HEK293 (cell line): ENCODE measurements around the gene KLHL5.

Experiments used
- CTCF ChIA-PET: fragments of 350-600 bp; formaldehyde crosslinking; extraction: SDS; loops from one replicate; lab custom pipeline; 2021; ENCODE audit warnings: antibody characterized with exemption; lab: Yijun Ruan, JAX
- POLR2A ChIA-PET: fragments of 300-600 bp; formaldehyde crosslinking; extraction: SDS; loops from one replicate; lab custom pipeline; 2020; ENCODE audit warnings: antibody characterized with exemption, inconsistent platforms; lab: Yijun Ruan, JAX
- H3K27ac ChIP-seq: fragments of 200-500 bp; sonication (Bioruptor generic); 2 replicates; pipeline ENCODE4 v1.5.1; 2014; ENCODE audit warnings: low read depth, low read length, control low read depth, inconsistent platforms; ENCODE audit errors: extremely low read depth
- H3K36me3 ChIP-seq, 2 experiments: fragments of 200-500 bp in 1 of 2; sonication (Bioruptor generic) in 1 of 2; 1 replicate in 1 of 2; 2 replicates in 1 of 2; pipeline ENCODE4 v1.5.1; 2014 to 2017; ENCODE audit warnings: inconsistent platforms in 2 of 2, low read length in 2 of 2; ENCODE audit not compliant: control insufficient read depth in 2 of 2, insufficient read depth in 1 of 2
- H3K4me1 ChIP-seq: fragments of 200-500 bp; sonication (Bioruptor generic); 2 replicates; pipeline ENCODE4 v1.5.1; 2014; ENCODE audit warnings: mild to moderate bottlenecking, low read length, inconsistent platforms; ENCODE audit not compliant: control insufficient read depth, insufficient read depth
- H3K4me3 ChIP-seq: 2 replicates; pipeline ENCODE4 v1.5.1; 2011; ENCODE audit warnings: low read depth, mild to moderate bottlenecking, control low read depth, low read length, moderate library complexity
- H3K9me3 ChIP-seq: fragments of 200-500 bp; sonication (Bioruptor generic); 2 replicates; pipeline ENCODE4 v1.5.1; 2014; ENCODE audit warnings: low read depth, low read length, inconsistent platforms; ENCODE audit not compliant: control insufficient read depth, insufficient read depth
- GFI1B ChIP-seq: fragments of 450-650 bp; formaldehyde crosslinking; IDR thresholded peaks from 2 replicates; pipeline ENCODE4 v1.5.1; 2016; ENCODE audit warnings: missing biosample characterization, missing genetic modification characterization
- GLI4 ChIP-seq: fragments of 450-650 bp; formaldehyde crosslinking; IDR thresholded peaks from 2 replicates; pipeline ENCODE4 v1.5.1; 2016; ENCODE audit warnings: missing biosample characterization, missing genetic modification characterization
- KLF9 ChIP-seq: fragments of 450-650 bp; formaldehyde crosslinking; IDR thresholded peaks from 2 replicates; pipeline ENCODE4 v1.5.1; 2016; ENCODE audit warnings: missing biosample characterization, missing genetic modification characterization, low read depth
- PRDM1 ChIP-seq: fragments of 450-650 bp; formaldehyde crosslinking; IDR thresholded peaks from 2 replicates; pipeline ENCODE4; 2016; ENCODE audit warnings: missing biosample characterization, missing genetic modification characterization
- SETDB1 ChIP-seq: IDR thresholded peaks from one replicate; pipeline ENCODE4 v1.6.1; 2017; ENCODE audit warnings: mild to moderate bottlenecking, low read length, moderate library complexity, mixed read lengths; ENCODE audit not compliant: insufficient read length
- TSHZ1 ChIP-seq: fragments of 450-650 bp; formaldehyde crosslinking; IDR thresholded peaks from 2 replicates; pipeline ENCODE4 v1.5.1; 2016; ENCODE audit warnings: missing biosample characterization, missing genetic modification characterization, borderline replicate concordance
- ZBTB10 ChIP-seq: fragments of 450-650 bp; formaldehyde crosslinking; IDR thresholded peaks from 2 replicates; pipeline ENCODE4 v1.5.1; 2016; ENCODE audit warnings: missing biosample characterization, missing genetic modification characterization
- ZBTB17 ChIP-seq: fragments of 450-650 bp; formaldehyde crosslinking; IDR thresholded peaks from 2 replicates; pipeline ENCODE4 v1.5.1; 2016; ENCODE audit warnings: missing biosample characterization, missing genetic modification characterization
- ZBTB6 ChIP-seq: fragments of 450-650 bp; formaldehyde crosslinking; IDR thresholded peaks from 2 replicates; pipeline ENCODE4 v1.5.1; 2017; ENCODE audit warnings: missing biosample characterization, missing genetic modification characterization
- ZNF174 ChIP-seq: fragments of 450-650 bp; formaldehyde crosslinking; IDR thresholded peaks from 2 replicates; pipeline ENCODE4 v1.5.0; 2017; ENCODE audit warnings: missing biosample characterization, mild to moderate bottlenecking, missing genetic modification characterization
- ZNF18 ChIP-seq: fragments of 450-650 bp; formaldehyde crosslinking; IDR thresholded peaks from 2 replicates; pipeline ENCODE4 v1.5.1; 2016; ENCODE audit warnings: missing biosample characterization, missing genetic modification characterization
- ZNF24 ChIP-seq: fragments of 450-650 bp; formaldehyde crosslinking; IDR thresholded peaks from 2 replicates; pipeline ENCODE4 v1.5.1; 2016; ENCODE audit warnings: missing biosample characterization, missing genetic modification characterization
- ZNF248 ChIP-seq: fragments of 450-650 bp; formaldehyde crosslinking; IDR thresholded peaks from 2 replicates; pipeline ENCODE4 v1.5.1; 2017; ENCODE audit warnings: missing biosample characterization, missing genetic modification characterization
- ZNF354C ChIP-seq: fragments of 450-650 bp; formaldehyde crosslinking; IDR thresholded peaks from 2 replicates; pipeline ENCODE4 v1.5.1; 2016; ENCODE audit warnings: missing biosample characterization, missing genetic modification characterization, low read depth, borderline replicate concordance
- ZNF449 ChIP-seq: fragments of 450-650 bp; formaldehyde crosslinking; IDR thresholded peaks from 2 replicates; pipeline ENCODE4 v1.5.1; 2017; ENCODE audit warnings: missing biosample characterization, mild to moderate bottlenecking, missing genetic modification characterization, moderate library complexity
- ZNF571 ChIP-seq: fragments of 450-650 bp; formaldehyde crosslinking; IDR thresholded peaks from 2 replicates; pipeline ENCODE4 v1.5.0; 2017; ENCODE audit warnings: missing biosample characterization, missing genetic modification characterization
- ZNF596 ChIP-seq: fragments of 450-650 bp; IDR thresholded peaks from 2 replicates; pipeline ENCODE4 v1.5.0; 2018; ENCODE audit warnings: missing biosample characterization, mild to moderate bottlenecking, missing genetic modification characterization, moderate library complexity
- ZNF660 ChIP-seq: fragments of 450-650 bp; IDR thresholded peaks from 2 replicates; pipeline ENCODE4 v1.5.1; 2018; ENCODE audit warnings: missing biosample characterization, mild to moderate bottlenecking, missing genetic modification characterization
- ZNF830 ChIP-seq: fragments of 450-650 bp; IDR thresholded peaks from 2 replicates; pipeline ENCODE4 v1.5.0; 2018; ENCODE audit warnings: missing biosample characterization, missing genetic modification characterization, low read depth, mild to moderate bottlenecking, moderate library complexity
- ZSCAN18 ChIP-seq: fragments of 450-650 bp; formaldehyde crosslinking; IDR thresholded peaks from 2 replicates; pipeline ENCODE4 v1.5.1; 2016; ENCODE audit warnings: missing biosample characterization, missing genetic modification characterization
- ZSCAN30 ChIP-seq: fragments of 450-650 bp; IDR thresholded peaks from 2 replicates; pipeline ENCODE4 v1.5.1; 2018; ENCODE audit warnings: missing biosample characterization, mild to moderate bottlenecking, missing genetic modification characterization, moderate library complexity

Gene KLHL5

GRCh38 chr4:39085891-39086290, 23.9 kb downstream of the KLHL5 start:
- ChIA-PET POLR2A (no interaction called here), CTCF (interaction anchor here (0.8 kb wide), 1 partner anchor 184 kb away, joined by 3 read pairs; no protein-coding TSS in a partner anchor)
- TF ChIP-seq ZNF18 (tag by site-specific recombination) (no peak), SETDB1 (no peak), ZBTB17 (tag by site-specific recombination) (no peak), ZNF449 (tag by site-specific recombination) (no peak), ZNF248 (tag by site-specific recombination) (no peak), ZNF596 (tag by site-specific recombination) (no peak), GLI4 (tag by site-specific recombination) (no peak), ZNF174 (no peak), ZNF660 (tag by site-specific recombination) (no peak), ZNF571 (no peak), ZNF24 (tag by site-specific recombination) (no peak), ZSCAN18 (tag by site-specific recombination) (no peak), ZSCAN30 (tag by site-specific recombination) (no peak), ZNF830 (tag by site-specific recombination) (no peak), ZNF354C (tag by site-specific recombination) (no peak), ZBTB6 (tag by site-specific recombination) (no peak)
- no peak overlapping the region for H3K4me3 ChIP-seq
- H3K4me1 ChIP-seq, result no peaks in the 10 kb centered on the region
- H3K36me3 ChIP-seq, result peaks cover 0 to 5% of the 10 kb centered on the region in 2 experiments; a peak in 1 of 3 replicates
- no peak overlapping the region for H3K27ac ChIP-seq
- H3K9me3 ChIP-seq, result no peaks in the 10 kb centered on the region

GRCh38 chr4:39096847-39097246, 34.8 kb downstream of the KLHL5 start:
- Histone ChIP-seq H3K36me3 (no peaks in the 10 kb centered on the region), H3K4me1 (no peaks in the 10 kb centered on the region), H3K4me3 (no peak overlapping the region), H3K27ac (no peak overlapping the region), H3K9me3 (no peaks in the 10 kb centered on the region)
- POLR2A ChIA-PET, result no interaction called here
- CTCF ChIA-PET, result interaction anchor here (0.6 kb wide), 1 partner anchor 59 kb away, joined by 3 read pairs; no protein-coding TSS in a partner anchor
- TF ChIP-seq ZSCAN18 (tag by site-specific recombination), result no peak
- TF ChIP-seq KLF9 (tag by site-specific recombination), result no peak
- TF ChIP-seq PRDM1 (tag by site-specific recombination), result no peak
- no peak for TF ChIP-seq TSHZ1
- TF ChIP-seq GFI1B (tag by site-specific recombination), result no peak
- TF ChIP-seq ZBTB10 (tag by site-specific recombination), result no peak
